ENCODE results near the gene MEDAG.

Gene MEDAG

GRCh38 chr13:30872685-30873461 lies 33.2 kb upstream of the MEDAG start:
- no peak for DNase-seq (ENCODE audit: low read depth in 2 of 2)

- DNase-seq (ENCODE audit: low read depth in 2 of 2), result no peak
Observed at GRCh38 chr13:30873499-30873898, 32.6 kb upstream of the MEDAG start.

- DNase-seq (ENCODE audit: low read depth in 2 of 2), result no peak
Observed at GRCh38 chr13:30874111-30874510, 32.0 kb upstream of the MEDAG start.

- DNase-seq (ENCODE audit: low read depth in 2 of 2), result no peak
Observed at GRCh38 chr13:30874561-30874960, 31.5 kb upstream of the MEDAG start.

- no peak for DNase-seq (ENCODE audit: low read depth in 2 of 2)
Observed at GRCh38 chr13:30877335-30877734, 28.7 kb upstream of the MEDAG start.

- no peak for DNase-seq (ENCODE audit: low read depth in 2 of 2)
Observed at GRCh38 chr13:30880151-30880855, 25.8 kb upstream of the MEDAG start.

GRCh38 chr13:30880856-30881155 lies 25.3 kb upstream of the MEDAG start:
- no peak for DNase-seq (ENCODE audit: low read depth in 2 of 2)

GRCh38 chr13:30881191-30881651 lies 24.9 kb upstream of the MEDAG start:
- DNase-seq (ENCODE audit: low read depth in 2 of 2), result no peak

- DNase-seq (ENCODE audit: low read depth in 2 of 2), result no peak
Observed at GRCh38 chr13:30882026-30882850, 23.8 kb upstream of the MEDAG start.

GRCh38 chr13:30882996-30883766 lies 22.9 kb upstream of the MEDAG start:
- no peak for DNase-seq (ENCODE audit: low read depth in 2 of 2)

GRCh38 chr13:30884543-30884942 lies 21.5 kb upstream of the MEDAG start:
- no peak for DNase-seq (ENCODE audit: low read depth in 2 of 2)

- DNase-seq (ENCODE audit: low read depth in 2 of 2), result no peak
Observed at GRCh38 chr13:30889196-30889690, 16.8 kb upstream of the MEDAG start.

GRCh38 chr13:30892966-30893365 lies 13.1 kb upstream of the MEDAG start:
- DNase-seq (ENCODE audit: low read depth in 2 of 2), result no peak

- DNase-seq (ENCODE audit: low read depth in 2 of 2), result no peak
Observed at GRCh38 chr13:30895773-30896172, 10.3 kb upstream of the MEDAG start.

- DNase-seq (ENCODE audit: low read depth in 2 of 2), result no peak
Observed at GRCh38 chr13:30898070-30898469, 8.0 kb upstream of the MEDAG start.

- DNase-seq (ENCODE audit: low read depth in 2 of 2), result no peak
Observed at GRCh38 chr13:30898678-30899241, 7.3 kb upstream of the MEDAG start.

- no peak for DNase-seq (ENCODE audit: low read depth in 2 of 2)
Observed at GRCh38 chr13:30900436-30900835, 5.6 kb upstream of the MEDAG start.

GRCh38 chr13:30900952-30901749 lies 4.9 kb upstream of the MEDAG start:
- no peak for DNase-seq (ENCODE audit: low read depth in 2 of 2)

- no peak for DNase-seq (ENCODE audit: low read depth in 2 of 2)
Observed at GRCh38 chr13:30904043-30904442, 2.0 kb upstream of the MEDAG start.

- no peak for DNase-seq (ENCODE audit: low read depth in 2 of 2)
Observed at GRCh38 chr13:30906411-30907051, 460 bp downstream of the MEDAG start.
